PFSK-1 (cell line): ENCODE data around the gene ADAM19.

Experiments used
- FOXP2 ChIP-seq: optimal IDR thresholded peaks from 2 replicates; pipeline ENCODE3; 2011; ENCODE audit warnings: borderline replicate concordance, control low read depth, inconsistent platforms; ENCODE audit not compliant: insufficient read depth; ENCODE audit errors: extremely low read length, extremely low read depth
- POLR2AphosphoS5 ChIP-seq: IDR thresholded peaks from 2 replicates; pipeline ENCODE4 v1.6.1; 2012; ENCODE audit warnings: low read depth, mild to moderate bottlenecking, control low read depth, low read length, moderate library complexity
- SIN3A ChIP-seq: IDR thresholded peaks from 2 replicates; pipeline ENCODE4 v1.6.1; 2012; ENCODE audit warnings: mild to moderate bottlenecking, low read length, moderate library complexity, borderline replicate concordance; ENCODE audit not compliant: insufficient read depth
- TAF1 ChIP-seq: IDR thresholded peaks from 2 replicates; pipeline ENCODE4 v1.6.1; 2012; ENCODE audit warnings: low read length, control low read depth, borderline replicate concordance; ENCODE audit not compliant: insufficient read depth
- TF ChIP-seq, protein P1 (sequence below), 2 experiments: IDR thresholded peaks; 2 replicates each; pipeline versions ENCODE4 v1.6.1 to v1.8.0; 2011 to 2012; ENCODE audit warnings: low read depth in 2 of 2, low read length in 2 of 2, control low read depth in 1 of 2, inconsistent platforms in 1 of 2, mild to moderate bottlenecking in 1 of 2, moderate library complexity in 1 of 2; ENCODE audit not compliant: insufficient read depth in 1 of 2

The ADAM19 gene

DNA sequence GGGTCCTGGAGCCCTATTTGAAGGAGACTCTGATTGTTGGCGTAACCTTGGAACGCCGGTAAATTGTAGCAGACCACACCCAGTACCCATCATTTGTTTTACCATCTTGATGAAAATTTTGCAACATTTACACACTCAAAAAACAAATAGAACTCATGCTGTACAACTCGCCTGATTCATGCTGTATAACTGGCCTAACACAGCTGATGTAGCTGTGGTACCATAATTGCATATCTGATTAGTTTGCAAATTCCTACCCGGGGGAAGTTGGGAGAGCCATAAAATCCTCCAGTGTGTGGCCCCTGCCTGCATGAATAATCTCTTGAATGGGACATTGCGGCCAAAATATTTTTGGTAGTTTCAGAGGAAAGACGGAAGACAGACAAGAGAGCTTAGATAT, 105.9 kb downstream of the ADAM19 start:
- TF ChIP-seq FOXP2 (no peak), SIN3A (no peak)
- TF ChIP-seq, protein P1, sequence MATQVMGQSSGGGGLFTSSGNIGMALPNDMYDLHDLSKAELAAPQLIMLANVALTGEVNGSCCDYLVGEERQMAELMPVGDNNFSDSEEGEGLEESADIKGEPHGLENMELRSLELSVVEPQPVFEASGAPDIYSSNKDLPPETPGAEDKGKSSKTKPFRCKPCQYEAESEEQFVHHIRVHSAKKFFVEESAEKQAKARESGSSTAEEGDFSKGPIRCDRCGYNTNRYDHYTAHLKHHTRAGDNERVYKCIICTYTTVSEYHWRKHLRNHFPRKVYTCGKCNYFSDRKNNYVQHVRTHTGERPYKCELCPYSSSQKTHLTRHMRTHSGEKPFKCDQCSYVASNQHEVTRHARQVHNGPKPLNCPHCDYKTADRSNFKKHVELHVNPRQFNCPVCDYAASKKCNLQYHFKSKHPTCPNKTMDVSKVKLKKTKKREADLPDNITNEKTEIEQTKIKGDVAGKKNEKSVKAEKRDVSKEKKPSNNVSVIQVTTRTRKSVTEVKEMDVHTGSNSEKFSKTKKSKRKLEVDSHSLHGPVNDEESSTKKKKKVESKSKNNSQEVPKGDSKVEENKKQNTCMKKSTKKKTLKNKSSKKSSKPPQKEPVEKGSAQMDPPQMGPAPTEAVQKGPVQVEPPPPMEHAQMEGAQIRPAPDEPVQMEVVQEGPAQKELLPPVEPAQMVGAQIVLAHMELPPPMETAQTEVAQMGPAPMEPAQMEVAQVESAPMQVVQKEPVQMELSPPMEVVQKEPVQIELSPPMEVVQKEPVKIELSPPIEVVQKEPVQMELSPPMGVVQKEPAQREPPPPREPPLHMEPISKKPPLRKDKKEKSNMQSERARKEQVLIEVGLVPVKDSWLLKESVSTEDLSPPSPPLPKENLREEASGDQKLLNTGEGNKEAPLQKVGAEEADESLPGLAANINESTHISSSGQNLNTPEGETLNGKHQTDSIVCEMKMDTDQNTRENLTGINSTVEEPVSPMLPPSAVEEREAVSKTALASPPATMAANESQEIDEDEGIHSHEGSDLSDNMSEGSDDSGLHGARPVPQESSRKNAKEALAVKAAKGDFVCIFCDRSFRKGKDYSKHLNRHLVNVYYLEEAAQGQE (IDR thresholded peaks at IDR 0.05; ENCODE audit: insufficient read depth in 1 of 2, low read depth in 2 of 2, low read length in 2 of 2) = no peak

DNA sequence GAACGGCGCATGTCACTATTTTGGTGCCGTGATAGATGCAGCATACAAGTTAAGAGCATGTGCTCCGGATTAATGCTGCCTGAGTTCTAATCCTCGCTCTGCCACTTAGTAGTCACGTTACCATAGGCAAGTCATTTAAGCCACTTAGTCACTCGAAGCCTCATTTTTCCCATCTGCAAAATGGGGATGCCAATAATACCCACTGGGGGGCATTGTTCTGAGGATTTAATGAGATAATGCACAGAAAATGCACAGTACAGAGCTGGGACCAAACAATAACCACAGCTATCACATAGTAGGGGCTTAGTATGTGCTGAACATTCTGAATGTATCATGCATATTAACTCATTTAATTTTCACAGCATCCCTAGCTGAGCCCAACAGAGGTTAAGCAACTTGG, 106.5 kb downstream of the ADAM19 start:
- TF ChIP-seq TAF1 = no peak
- TF ChIP-seq POLR2AphosphoS5 = no peak
- no peak for TF ChIP-seq SIN3A
- TF ChIP-seq, protein P1 (IDR thresholded peaks at IDR 0.05; ENCODE audit: insufficient read depth in 1 of 2, low read depth in 2 of 2, low read length in 2 of 2) = no peak
- no peak for TF ChIP-seq FOXP2

DNA sequence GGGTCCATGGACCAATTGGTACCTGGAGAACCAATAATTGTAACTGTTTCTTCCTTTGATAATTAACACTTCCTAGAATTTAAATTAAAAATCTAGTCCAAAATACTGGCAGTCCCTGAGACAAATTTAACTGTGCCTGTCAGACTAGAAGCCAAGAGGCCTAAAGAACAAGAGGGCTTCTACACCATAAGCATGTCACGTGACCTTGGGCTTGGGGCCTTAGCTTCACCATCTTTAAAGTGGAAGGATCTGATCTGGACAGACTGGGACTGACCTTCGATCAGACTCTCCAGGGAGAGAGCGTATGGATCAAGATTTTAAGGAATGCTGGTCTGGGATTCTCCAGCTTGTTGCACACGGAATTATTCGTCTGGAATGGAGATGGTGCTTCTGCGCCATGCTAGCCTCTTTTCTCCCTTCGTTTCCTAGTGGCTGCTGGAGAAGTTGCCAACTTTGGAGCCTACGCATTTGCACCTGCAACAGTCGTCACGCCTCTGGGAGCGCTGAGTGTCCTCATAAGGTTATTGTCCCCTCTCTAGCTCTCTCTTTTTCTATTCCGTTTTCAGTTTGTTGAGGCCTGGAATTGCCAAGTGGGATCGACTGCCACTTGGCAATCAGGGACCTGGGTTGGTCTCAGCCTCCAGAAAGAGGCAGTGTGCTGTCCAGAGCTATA, 107.1 kb downstream of the ADAM19 start:
- TF ChIP-seq SIN3A (no peak), POLR2AphosphoS5 (no peak), TAF1 (no peak), FOXP2 (no peak)
- TF ChIP-seq, protein P1 (IDR thresholded peaks at IDR 0.05; ENCODE audit: insufficient read depth in 1 of 2, low read depth in 2 of 2, low read length in 2 of 2) = no peak

DNA sequence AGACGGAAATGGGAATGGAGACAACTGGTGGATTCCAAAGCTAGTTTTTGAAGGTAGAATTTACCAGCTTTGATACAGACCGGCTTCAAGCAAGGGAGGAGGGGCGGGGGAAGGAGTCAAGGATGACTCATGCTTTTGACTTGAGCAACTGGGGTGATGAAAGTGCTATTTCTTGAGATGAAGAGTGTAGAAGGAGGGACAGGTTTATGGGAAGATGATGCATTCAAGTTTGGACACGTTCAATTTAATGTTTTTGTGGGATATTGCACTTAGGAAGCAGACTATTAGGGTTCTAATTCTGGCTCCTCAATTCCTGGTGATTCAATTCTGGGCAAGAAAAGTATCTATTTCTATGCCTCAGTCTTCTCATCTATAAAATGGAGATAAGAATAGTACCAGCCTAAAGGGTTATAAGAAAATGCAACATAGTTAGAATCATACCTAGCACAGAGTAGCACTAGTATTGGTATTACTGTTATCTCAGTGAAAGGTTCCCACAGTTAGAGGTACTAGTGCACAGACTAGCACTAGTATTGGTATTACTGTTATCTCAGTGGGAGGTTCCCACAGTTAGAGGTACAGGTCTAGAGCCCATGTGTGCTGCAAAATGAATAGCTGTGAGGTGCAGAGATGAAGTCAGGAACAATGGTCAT, 110.9 kb downstream of the ADAM19 start:
- TF ChIP-seq SIN3A = no peak
- TF ChIP-seq, protein P1 (IDR thresholded peaks at IDR 0.05; ENCODE audit: insufficient read depth in 1 of 2, low read depth in 2 of 2, low read length in 2 of 2) = no peak
- no peak for TF ChIP-seq POLR2AphosphoS5
- TF ChIP-seq FOXP2 = no peak
- TF ChIP-seq TAF1 = no peak
